Adrenal gland (tissue), 12 donors: Measurements from ENCODE around the gene CACNA1A. TPM values are rescaled to one million over a fixed set of nuclear protein-coding genes. Genes with fewer than 3 reads are reported as not detected.
A peak's percentile ranks its signal among the peaks of the same experiment; 100 is the strongest.
"Not testable (repeated sequence)": the region's sequence is repeated elsewhere in the genome, so short reads cannot be mapped to it uniquely, and the experiment has no call there.

Experiments
- DNase-seq, 7 donors: peaks; one replicate each; pipeline ENCODE4 v3.0.0-alpha.2; 2019 to 2020
- H3K27ac ChIP-seq, 5 donors: fragments of 200-600 bp; sonication (generic) in 4 of 5; 1 replicate in 3 of 5; 2 replicates in 2 of 5; pipeline versions ENCODE4 v1.5.1 to v1.8.0; 2016 to 2020; ENCODE audit warnings: mild to moderate bottlenecking in 1 of 5
- H3K27me3 ChIP-seq: fragments of 200-600 bp; 2 replicates; pipeline ENCODE4 v1.8.0; 2021
- H3K36me3 ChIP-seq, 2 donors: fragments of 200-600 bp; replicated peaks in 1 of 2; 1 replicate in 1 of 2; 2 replicates in 1 of 2; pipeline versions ENCODE4 v1.5.1 to v1.8.0; 2018 to 2022
- H3K4me1 ChIP-seq, 2 donors: fragments of 200-600 bp; replicated peaks in 1 of 2; 1 replicate in 1 of 2; 2 replicates in 1 of 2; pipeline versions ENCODE4 v1.5.1 to v1.8.0; 2018 to 2021
- H3K4me3 ChIP-seq, 4 donors: fragments of 200-600 bp; sonication (generic) in 3 of 4; one replicate each; pipeline ENCODE4 v1.5.1; 2016 to 2018
- H3K9me3 ChIP-seq, 3 donors: fragments of 200-600 bp; sonication (generic) in 1 of 3; replicated peaks in 1 of 3; 1 replicate in 2 of 3; 2 replicates in 1 of 3; pipeline versions ENCODE4 v1.5.1 to v1.8.0; 2016 to 2021
- POLR2A ChIP-seq, 2 donors: fragments of 450-650 bp; IDR thresholded peaks; one replicate each; pipeline ENCODE4 v1.6.1; 2017; ENCODE audit warnings: antibody characterized with exemption in 2 of 2, mild to moderate bottlenecking in 2 of 2, moderate library complexity in 1 of 2
- WGBS, 4 donors: extraction: QIAGEN DNeasy Blood & Tissue Kit in 2 of 4; methylation state at CpG; one replicate each; pipeline versions ENCODE4 v1.1.5 to v1.1.7; 2013 to 2017; 5-methylcytosine and 5-hydroxymethylcytosine counted together
- intact Hi-C, 2 donors: fragments of 100-400 bp; cut with DNase I; formaldehyde crosslinking; loops; one replicate each; pipeline versions ENCODE4 v1.14.1 to v1.15.0; 2022 to 2023
- polyA plus RNA-seq, 3 donors: library from polyadenylated mRNA; stranded (reverse); fragments of 200-250 nt in 2 of 3; fragments of 350-450 nt in 1 of 3; fragmentation: Illumina TruSeq in 1 of 3; extraction: RNeasy Lipid Tissue Mini Kit (QIAGEN cat#74804) in 1 of 3; gene quantifications; one replicate each; pipeline ENCODE4 v1.2.3, GENCODE V29; 2013 to 2014
- total RNA-seq, 9 donors: library from RNA; depleted of rRNA in 4 of 9; stranded (reverse); fragments of >200 nt in 4 of 9; fragments of 120-200 nt in 1 of 9; fragmentation: NEBNext Ultra II Directional in 1 of 9; extraction: Animal tissue kit (Norgen Biotek cat#: 25700) in 1 of 9; gene quantifications; one replicate each; pipeline versions ENCODE4 v1.1.0 to v1.2.4, GENCODE V29; 2013 to 2023
- TF ChIP-seq, protein P1 (sequence below), 6 experiments: fragments of 450-650 bp in 4 of 6; fragments of 200-600 bp in 2 of 6; sonication (generic) in 1 of 6; IDR thresholded peaks; 1 replicate in 5 of 6; 2 replicates in 1 of 6; pipeline versions ENCODE4 v1.5.1 to v1.8.0; 2016 to 2021; ENCODE audit warnings: antibody characterized with exemption in 6 of 6, mild to moderate bottlenecking in 2 of 6, moderate library complexity in 1 of 6
- donor health status: healthy with polysubstance abuse.
- donor health status: Bipolar disorder and iron deficiency.
- donor health status: DM: yes; HTN: yes; CAD: no.
- donor health status: DM: no; HTN: no; CAD: no.
- donor health status: DM: no; HTN: no; CAD: no.
- donor health status: DM: yes; HTN: yes; CAD: no.

Gene CACNA1A
- total and polyA plus RNA-seq, 12 donors: 0.28 to 35.4 (median 2.8) TPM; not detected in 1

DNA sequence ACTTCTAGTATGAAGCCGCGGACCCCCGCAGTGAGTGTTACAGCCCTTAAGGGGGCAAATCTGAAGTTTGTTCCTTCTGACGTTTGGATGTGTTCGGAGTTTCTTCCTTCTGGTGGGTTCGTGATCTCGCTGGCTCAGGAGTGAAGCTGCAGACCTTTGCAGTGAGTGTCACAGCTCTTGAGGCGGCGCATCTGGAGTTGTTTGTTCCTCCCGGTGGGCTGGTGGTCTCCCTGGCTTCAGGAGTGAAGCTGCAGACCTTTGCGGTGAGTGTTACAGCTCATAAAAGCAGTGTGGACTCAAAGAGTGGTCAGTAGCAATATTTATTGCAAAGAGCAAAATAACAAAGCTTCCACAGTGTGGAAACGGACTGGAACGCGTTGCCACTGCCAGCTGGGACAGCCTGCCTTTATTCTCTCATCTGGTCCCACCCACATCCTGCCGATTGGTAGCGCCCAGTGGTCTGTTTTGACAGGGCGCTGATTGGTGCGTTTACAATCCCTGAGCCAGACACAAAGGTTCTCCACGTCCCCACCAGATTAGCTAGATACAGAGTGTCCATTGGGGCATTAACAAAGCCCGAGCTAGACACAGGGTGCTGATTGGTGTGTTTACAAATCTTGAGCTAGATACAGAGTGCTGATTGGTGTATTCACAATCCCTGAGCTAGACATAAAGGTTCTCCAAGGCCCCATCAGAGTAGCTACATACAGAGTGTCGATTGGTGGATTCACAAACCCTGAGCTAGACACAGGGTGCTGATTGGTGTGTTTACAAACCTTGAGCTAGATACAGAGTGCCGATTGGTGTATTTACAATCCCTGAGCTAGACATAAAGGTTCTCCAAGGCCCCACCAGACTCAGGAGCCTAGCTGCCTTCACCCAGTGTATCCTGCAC, 320.3 kb downstream of the CACNA1A start:
- H3K27ac ChIP-seq, H3K36me3 ChIP-seq, intact Hi-C loops, H3K4me3 ChIP-seq, DNase-seq, H3K9me3 ChIP-seq, H3K27me3 ChIP-seq: not testable (repeated sequence)
- peaks cover 8 to 10% of the 10 kb centered on the region in 2 donors for H3K4me1 ChIP-seq
- 83 to 93% (median 85%) methylated on average over 20 to 22 of the region's 22 CpGs for WGBS, 4 donors

DNA sequence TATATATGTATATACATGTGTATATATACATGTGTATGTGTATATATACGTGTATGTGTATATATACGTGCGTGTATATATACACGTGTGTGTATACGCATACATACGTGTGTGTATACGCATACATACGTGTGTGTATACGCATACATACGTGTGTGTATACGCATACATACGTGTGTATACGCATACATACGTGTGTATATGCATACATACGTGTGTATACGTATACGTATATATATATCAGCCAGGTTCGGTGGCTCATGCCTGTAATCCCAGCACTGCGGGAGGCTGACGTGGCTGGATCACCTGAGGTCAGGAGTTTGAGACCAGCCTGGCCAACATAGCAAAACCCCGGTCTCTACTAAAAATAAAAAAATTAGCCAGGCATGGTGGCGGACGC, 321.4 kb downstream of the CACNA1A start:
- DNase-seq, H3K36me3 ChIP-seq, H3K9me3 ChIP-seq, H3K27me3 ChIP-seq, intact Hi-C loops, H3K4me3 ChIP-seq, H3K27ac ChIP-seq: not testable (repeated sequence)
- peaks cover 8 to 10% of the 10 kb centered on the region in 2 donors for H3K4me1 ChIP-seq
- 56 to 95% (median 66%) methylated on average over 20 to 23 of the region's 23 CpGs for WGBS, 4 donors

DNA sequence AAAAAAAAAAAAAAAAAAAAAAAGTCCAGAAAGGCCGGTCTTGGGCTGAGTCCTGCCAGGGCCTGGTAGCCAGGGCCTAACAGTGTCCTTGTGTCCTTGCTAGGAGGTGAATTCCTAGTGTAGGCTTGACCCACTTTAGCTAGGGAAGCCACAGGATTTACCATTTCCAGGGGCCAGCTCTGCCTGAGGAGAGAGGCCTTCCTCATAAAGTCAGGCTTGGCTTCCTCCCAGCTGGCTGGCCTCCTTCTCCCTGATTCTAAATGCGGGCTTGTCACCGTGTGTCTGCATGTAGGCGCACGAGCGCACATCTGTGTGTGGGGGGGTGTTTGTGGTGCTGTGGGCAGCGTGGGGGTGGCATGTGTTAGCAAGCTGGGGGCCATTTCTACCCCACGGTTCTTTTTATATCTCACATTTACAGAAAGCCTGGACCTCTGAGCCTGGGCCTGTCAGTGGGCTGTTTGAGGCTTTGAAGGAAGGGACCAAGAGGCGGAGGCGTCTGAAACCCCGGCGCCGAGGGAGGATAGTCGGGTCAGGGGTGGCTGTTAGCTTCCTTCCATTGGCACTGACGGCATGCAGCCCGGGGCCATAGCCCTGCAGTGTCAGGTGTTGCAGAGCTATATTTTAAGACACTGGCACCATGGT, 324.4 kb downstream of the CACNA1A start:
- no peaks in the 10 kb centered on the region for H3K27me3 ChIP-seq
- no peaks in the 10 kb centered on the region for H3K9me3 ChIP-seq
- intact Hi-C loops: no loop called here
- peaks cover 8 to 10% of the 10 kb centered on the region in 2 donors for H3K4me1 ChIP-seq
- no peak for TF ChIP-seq POLR2A (IDR thresholded peaks at IDR 0.05)
- TF ChIP-seq, protein P1, sequence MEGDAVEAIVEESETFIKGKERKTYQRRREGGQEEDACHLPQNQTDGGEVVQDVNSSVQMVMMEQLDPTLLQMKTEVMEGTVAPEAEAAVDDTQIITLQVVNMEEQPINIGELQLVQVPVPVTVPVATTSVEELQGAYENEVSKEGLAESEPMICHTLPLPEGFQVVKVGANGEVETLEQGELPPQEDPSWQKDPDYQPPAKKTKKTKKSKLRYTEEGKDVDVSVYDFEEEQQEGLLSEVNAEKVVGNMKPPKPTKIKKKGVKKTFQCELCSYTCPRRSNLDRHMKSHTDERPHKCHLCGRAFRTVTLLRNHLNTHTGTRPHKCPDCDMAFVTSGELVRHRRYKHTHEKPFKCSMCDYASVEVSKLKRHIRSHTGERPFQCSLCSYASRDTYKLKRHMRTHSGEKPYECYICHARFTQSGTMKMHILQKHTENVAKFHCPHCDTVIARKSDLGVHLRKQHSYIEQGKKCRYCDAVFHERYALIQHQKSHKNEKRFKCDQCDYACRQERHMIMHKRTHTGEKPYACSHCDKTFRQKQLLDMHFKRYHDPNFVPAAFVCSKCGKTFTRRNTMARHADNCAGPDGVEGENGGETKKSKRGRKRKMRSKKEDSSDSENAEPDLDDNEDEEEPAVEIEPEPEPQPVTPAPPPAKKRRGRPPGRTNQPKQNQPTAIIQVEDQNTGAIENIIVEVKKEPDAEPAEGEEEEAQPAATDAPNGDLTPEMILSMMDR (IDR thresholded peaks at IDR 0.05): no peak
- peak overlapping the region in 3 of 5 donors; percentile 7 to 36 (median 32) for H3K27ac ChIP-seq
- H3K36me3 ChIP-seq: no peaks in the 10 kb centered on the region
- WGBS, 4 donors: 8 to 14% (median 11%) methylated on average over 1 to 16 of the region's 16 CpGs
- DNase-seq: peak; percentile 75 to 92 (median 84)
- H3K4me3 ChIP-seq: no peak overlapping the region

DNA sequence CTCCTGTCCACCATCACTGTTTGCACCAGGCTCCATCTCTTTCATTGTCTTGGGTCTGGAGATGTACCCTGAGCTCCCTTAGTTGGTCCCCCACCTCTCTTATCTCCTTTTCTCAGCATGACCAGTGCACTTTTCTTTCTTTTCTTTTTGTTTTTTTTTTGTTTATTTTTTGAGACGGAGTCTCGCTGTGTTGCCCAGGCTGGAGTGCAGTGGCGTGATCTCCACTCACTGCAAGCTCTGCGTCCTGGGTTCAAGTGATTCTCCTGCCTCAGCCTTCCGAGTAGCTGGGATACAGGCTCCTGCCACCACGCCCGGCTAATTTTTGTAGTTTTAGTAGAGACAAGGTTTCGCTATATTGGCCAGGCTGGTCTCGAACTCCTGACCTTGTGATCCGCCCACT, 328.0 kb downstream of the CACNA1A start:
- peaks cover 8 to 10% of the 10 kb centered on the region in 2 donors for H3K4me1 ChIP-seq
- H3K36me3 ChIP-seq, H3K9me3 ChIP-seq, H3K27me3 ChIP-seq, intact Hi-C loops, DNase-seq, H3K4me3 ChIP-seq, H3K27ac ChIP-seq: not testable (repeated sequence)
- 84 to 88% (median 86%) methylated on average over 10 of the region's 10 CpGs for WGBS, 4 donors

DNA sequence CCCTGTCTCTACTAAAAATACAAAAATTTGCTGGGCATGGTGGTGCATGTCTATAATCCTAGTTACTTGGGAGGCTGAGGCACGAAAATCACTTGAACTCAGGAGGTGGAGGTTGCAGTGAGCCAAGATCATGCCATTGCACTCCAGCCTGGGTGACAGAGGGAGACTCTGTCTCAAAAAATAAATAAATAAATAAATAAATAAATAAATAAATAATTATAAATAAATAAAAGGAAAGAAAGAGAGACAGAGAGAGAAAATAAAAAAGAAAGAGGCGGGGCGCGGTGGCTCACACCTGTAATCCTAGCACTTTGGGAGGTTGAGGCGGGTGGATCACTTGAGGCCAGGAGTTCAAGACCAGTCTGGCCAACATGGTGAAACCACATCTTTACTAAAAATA, 328.7 kb downstream of the CACNA1A start:
- DNase-seq, intact Hi-C loops, H3K27ac ChIP-seq, H3K27me3 ChIP-seq, H3K9me3 ChIP-seq, H3K36me3 ChIP-seq, H3K4me3 ChIP-seq: not testable (repeated sequence)
- WGBS, 4 donors: 84 to 93% (median 91%) methylated on average over 5 of the region's 5 CpGs
- peaks cover 12 to 13% of the 10 kb centered on the region in 2 donors for H3K4me1 ChIP-seq

DNA sequence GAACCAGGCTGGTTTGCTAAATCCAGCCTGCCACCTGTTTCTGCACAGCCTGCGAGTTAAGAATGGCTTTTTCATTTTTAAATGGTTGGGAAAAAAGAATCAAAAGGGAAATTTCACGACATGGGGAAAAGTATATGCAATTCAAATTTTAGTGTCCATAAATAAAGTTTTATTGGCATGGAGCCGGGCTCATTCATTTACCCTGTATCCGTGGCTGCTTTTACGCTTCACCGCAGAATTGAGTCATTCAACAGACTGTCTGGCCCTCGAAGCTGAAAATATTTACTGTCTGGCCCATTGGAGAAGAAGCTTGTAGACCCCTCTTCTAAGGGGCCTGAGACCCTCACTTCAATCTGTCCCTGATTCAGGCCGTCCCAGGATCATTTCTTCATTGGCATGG, 329.9 kb downstream of the CACNA1A start:
- DNase-seq: no peak
- TF ChIP-seq, protein P1 (IDR thresholded peaks at IDR 0.05): no peak
- no peak for TF ChIP-seq POLR2A (IDR thresholded peaks at IDR 0.05)
- Histone ChIP-seq H3K27ac (no peak overlapping the region), H3K9me3 (no peaks in the 10 kb centered on the region), H3K36me3 (no peaks in the 10 kb centered on the region), H3K4me1 (peaks cover 12% of the 10 kb centered on the region in 2 donors), H3K27me3 (no peaks in the 10 kb centered on the region), H3K4me3 (no peak overlapping the region)
- 77 to 90% (median 87%) methylated on average over 8 of the region's 8 CpGs for WGBS, 4 donors
- intact Hi-C loops: no loop called here
